ENCODE data around the gene PLA2G4D.

Gene PLA2G4D

DNA sequence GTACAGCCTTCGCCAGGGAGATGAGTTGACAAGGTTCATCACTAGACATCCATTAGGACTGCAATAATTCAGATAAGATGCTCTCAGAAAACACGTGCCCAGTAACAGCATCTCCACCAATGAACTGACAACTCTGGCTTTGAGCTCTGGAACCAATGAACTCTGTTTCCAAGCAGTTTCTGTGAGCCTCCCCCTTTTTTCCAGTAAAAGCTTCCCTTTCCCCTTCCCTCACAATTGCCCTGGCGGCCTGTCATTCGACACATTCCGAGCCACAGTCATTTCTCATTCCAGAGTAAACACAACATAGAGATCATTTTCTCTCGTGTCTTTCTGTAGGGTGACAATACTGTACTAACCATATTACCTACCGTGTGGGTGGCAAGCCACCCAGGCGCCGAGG, 3.6 kb downstream of the PLA2G4D start:
- no peak for DNase-seq (ENCODE audit: insufficient read length, low spot score)
- TF ChIP-seq, protein P1, sequence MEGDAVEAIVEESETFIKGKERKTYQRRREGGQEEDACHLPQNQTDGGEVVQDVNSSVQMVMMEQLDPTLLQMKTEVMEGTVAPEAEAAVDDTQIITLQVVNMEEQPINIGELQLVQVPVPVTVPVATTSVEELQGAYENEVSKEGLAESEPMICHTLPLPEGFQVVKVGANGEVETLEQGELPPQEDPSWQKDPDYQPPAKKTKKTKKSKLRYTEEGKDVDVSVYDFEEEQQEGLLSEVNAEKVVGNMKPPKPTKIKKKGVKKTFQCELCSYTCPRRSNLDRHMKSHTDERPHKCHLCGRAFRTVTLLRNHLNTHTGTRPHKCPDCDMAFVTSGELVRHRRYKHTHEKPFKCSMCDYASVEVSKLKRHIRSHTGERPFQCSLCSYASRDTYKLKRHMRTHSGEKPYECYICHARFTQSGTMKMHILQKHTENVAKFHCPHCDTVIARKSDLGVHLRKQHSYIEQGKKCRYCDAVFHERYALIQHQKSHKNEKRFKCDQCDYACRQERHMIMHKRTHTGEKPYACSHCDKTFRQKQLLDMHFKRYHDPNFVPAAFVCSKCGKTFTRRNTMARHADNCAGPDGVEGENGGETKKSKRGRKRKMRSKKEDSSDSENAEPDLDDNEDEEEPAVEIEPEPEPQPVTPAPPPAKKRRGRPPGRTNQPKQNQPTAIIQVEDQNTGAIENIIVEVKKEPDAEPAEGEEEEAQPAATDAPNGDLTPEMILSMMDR (IDR thresholded peaks at IDR 0.05; ENCODE audit: insufficient read depth, missing control alignments), result no peak
- no peak for FAIRE-seq

DNA sequence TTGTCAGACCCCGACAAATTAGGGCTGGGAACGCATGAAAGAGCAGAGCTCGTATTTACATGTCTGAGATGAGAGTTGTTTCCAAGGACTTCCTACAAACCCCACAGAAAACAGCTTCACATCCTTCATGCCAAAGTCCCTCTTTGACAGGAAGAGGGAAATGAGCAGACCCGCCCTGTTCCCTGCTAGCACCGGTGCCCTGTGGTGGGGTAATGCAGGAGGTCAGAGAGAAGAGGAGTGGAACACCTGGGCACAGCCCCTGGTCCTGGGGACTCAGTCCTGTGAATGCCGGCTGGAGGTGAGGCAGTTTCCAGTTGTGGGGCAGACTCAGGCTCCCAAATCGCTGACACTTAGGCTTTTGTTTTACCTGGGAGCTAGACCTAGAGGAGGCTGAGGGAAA, 4.0 kb downstream of the PLA2G4D start:
- DNase-seq (ENCODE audit: insufficient read length, low spot score) (no peak), FAIRE-seq (no peak)
- TF ChIP-seq, protein P1 (IDR thresholded peaks at IDR 0.05; ENCODE audit: insufficient read depth, missing control alignments), result no peak

DNA sequence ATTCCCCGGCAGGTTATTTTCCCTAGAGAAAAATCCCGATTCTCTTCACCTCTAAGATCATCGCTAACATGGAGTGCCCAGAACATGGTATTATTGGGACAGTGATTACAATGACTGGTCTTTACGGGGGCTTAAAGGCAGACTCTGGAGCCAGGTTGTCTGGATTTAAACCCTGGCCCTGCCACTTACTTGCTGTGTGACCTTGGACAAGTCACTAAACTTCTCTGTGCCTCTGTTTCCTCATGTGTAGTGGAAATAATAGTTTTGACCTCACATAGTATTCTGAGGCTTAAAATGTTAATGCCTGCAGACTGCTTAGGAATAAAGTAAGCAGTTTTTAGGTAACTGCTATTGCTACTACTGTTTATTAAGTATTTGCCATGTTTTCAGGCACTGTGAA, 4.4 kb downstream of the PLA2G4D start:
- TF ChIP-seq, protein P1 (IDR thresholded peaks at IDR 0.05; ENCODE audit: insufficient read depth, missing control alignments), result no peak
- DNase-seq (ENCODE audit: insufficient read length, low spot score), result no peak
- FAIRE-seq, result no peak

DNA sequence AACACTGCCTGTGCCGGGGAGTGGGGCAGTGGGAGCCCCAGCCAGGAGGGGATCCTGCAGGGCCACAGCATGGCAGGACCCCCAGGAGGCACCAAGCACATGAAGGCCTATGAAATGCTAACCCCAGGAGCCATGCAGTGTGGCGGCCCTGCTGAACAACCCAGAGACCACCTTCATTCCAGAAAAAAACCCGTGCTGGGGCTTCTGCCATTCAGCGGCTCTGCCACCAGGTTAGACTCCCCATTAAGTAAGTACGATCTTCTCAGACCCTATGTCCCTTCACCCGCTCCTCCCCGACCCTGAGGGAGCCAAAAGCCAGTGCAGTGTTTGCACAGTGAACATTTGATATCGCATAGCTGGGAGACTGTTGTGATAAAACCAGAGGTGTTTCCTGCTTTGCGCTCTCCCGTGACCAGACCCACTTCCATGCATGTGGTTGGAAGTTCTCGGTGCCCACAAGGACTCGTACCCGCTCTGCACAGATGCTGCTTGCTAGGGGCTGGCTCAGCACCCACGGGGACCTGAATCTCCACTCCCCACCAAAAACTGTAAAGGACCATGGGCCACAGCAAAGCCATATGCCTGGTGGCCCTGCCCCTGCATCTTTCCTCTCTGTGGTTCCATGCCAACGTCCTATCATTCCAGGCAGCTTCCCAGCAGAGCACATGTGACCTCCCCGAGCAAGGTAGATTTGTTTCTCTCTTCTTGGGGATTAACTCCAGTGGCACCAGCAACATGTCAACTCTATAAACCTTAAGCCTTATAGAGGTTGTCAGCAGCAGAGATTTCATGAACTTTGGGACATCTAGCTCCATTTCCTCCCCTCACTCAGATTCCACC, 5.3 kb downstream of the PLA2G4D start:
- TF ChIP-seq, protein P1 (IDR thresholded peaks at IDR 0.05; ENCODE audit: insufficient read depth, missing control alignments), result no peak
- FAIRE-seq (no peak), DNase-seq (ENCODE audit: insufficient read length, low spot score) (no peak)

DNA sequence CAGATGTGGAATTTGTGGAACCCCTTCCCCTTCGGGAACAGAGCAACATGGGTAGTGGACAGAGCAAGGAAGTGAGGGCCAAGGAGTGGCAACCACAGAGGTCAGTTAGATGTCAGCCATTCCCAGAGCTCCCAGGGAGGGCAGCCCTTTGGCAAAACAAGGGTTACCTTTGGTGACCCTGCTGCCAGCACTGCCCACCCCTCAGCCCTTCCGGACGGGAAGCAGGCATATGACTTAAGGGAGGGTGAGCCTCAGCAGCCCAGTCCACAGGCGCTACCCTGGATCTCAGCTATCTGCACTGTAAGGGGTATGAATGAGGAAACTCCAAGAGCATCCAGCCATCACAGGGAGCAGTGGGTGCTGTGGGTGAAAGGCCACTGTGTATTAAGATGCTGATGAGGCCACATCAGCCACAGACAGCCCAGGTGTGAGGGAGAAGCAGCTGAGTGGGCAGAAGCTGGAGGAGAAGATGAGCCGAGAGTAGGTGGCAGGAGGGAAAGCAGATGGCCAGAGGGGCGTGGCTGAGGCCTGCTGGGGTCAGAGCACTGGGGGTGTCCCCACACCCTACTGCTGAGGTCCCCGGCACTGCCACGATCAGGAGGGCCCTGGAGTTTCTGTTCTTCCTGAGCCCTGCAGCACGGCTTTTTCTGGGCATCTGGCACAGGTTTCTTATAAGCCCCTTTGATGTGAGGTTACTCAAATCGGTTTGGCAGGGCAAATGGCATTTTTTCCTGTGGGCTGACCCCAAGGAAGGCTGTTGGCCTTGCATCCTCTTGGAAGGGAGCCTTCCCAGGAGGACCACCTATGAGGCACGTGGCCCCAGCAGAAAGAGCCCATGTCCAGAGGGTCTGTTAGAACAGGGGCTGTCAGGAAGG, 6.2 kb downstream of the PLA2G4D start:
- TF ChIP-seq, protein P1 (IDR thresholded peaks at IDR 0.05; ENCODE audit: insufficient read depth, missing control alignments), result no peak
- FAIRE-seq (no peak), DNase-seq (ENCODE audit: insufficient read length, low spot score) (no peak)

DNA sequence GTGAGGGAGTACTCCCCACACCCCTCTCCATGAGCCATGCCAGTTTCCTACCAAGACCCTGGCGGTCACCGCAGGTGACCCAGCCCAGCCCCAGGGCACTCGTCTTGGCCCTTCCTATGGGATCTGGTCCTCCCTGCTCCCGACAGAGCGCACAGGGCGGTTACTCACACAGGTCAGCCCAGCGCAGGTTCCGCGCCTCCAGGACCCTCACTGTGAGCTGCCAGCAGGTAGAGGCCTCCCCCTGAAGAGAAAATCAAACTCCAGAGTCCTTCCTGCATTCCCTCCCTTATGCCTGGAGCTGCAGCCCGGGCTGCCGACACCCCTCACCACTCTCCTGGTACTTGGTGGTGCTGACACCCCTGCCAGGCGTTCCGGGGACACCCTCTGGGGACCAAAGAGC, 6.9 kb downstream of the PLA2G4D start:
- no peak for FAIRE-seq

More for the DNA sequence above, 6.9 kb downstream of the PLA2G4D start:
- TF ChIP-seq, protein P1 (IDR thresholded peaks at IDR 0.05; ENCODE audit: insufficient read depth, missing control alignments), result no peak
- no peak for DNase-seq (ENCODE audit: insufficient read length, low spot score)

All from D721Med (cell line).